IMR-90 (cell line): ENCODE data around the gene SSBP3. TPM values are rescaled to one million over a fixed set of nuclear protein-coding genes. Genes with fewer than 3 reads are reported as not detected.
A peak's percentile ranks its signal among the peaks of the same experiment; 100 is the strongest.

Experiments used
- ATAC-seq: fragments of 200-7000 bp; cut with Tn5 transposase; 2 replicates; pipeline ENCODE4 v1.9.1; 2020; ENCODE audit warnings: low read depth, mild to moderate bottlenecking, moderate library complexity
- BruUV-seq: library from RNA; stranded (reverse); fragments of 400-500 nt; replicated peaks from 2 replicates; lab custom pipeline; 2021; lab: Mats Ljungman, UMichigan
- CTCF ChIA-PET: fragments of 300-600 bp; formaldehyde crosslinking; extraction: SDS; loops from one replicate; lab custom pipeline; 2021; ENCODE audit warnings: antibody characterized with exemption; lab: Yijun Ruan, JAX
- POLR2A ChIA-PET: fragments of 300-600 bp; sonication (Branson Sonifier 250); formaldehyde crosslinking; loops from one replicate; lab custom pipeline; 2022; ENCODE audit warnings: antibody characterized with exemption; ENCODE audit not compliant: unreplicated experiment; lab: Charles Lee
- DNase-seq: peaks from one replicate; pipeline ENCODE4 v3.0.0; 2013
- H2AFZ ChIP-seq: replicated peaks from 2 replicates; pipeline ENCODE3; 2013; ENCODE audit warnings: low read length, mild to moderate bottlenecking; ENCODE audit not compliant: poor library complexity
- H2AK5ac ChIP-seq: 2 replicates; pipeline ENCODE4 v1.6.1; 2013; ENCODE audit warnings: low read depth, low read length, inconsistent platforms
- H2AK9ac ChIP-seq: replicated peaks from 2 replicates; pipeline ENCODE3; 2013; ENCODE audit warnings: mild to moderate bottlenecking, low read depth, low read length, moderate library complexity; ENCODE audit not compliant: poor library complexity
- H2BK120ac ChIP-seq: 2 replicates; pipeline ENCODE4 v1.6.1; 2013; ENCODE audit warnings: low read depth, low read length, inconsistent platforms
- H2BK15ac ChIP-seq: 3 replicates; pipeline ENCODE4 v1.6.1; 2013; ENCODE audit warnings: low read depth, low read length, inconsistent platforms
- H2BK20ac ChIP-seq: 2 replicates; pipeline ENCODE4 v1.6.1; 2013; ENCODE audit warnings: low read depth, mild to moderate bottlenecking, inconsistent platforms, low read length, moderate library complexity
- H2BK5ac ChIP-seq: 2 replicates; pipeline ENCODE4 v1.6.1; 2013; ENCODE audit warnings: mild to moderate bottlenecking, low read depth, low read length, inconsistent platforms; ENCODE audit not compliant: poor library complexity, severe bottlenecking
- H3K14ac ChIP-seq: replicated peaks from 2 replicates; pipeline ENCODE4 v1.6.1; 2013; ENCODE audit warnings: low read depth, low read length, inconsistent platforms
- H3K18ac ChIP-seq: 2 replicates; pipeline ENCODE4 v1.6.1; 2013; ENCODE audit warnings: low read depth, low read length, control low read depth
- H3K23ac ChIP-seq: 2 replicates; pipeline ENCODE4 v1.6.1; 2013; ENCODE audit warnings: low read depth, low read length, inconsistent platforms
- H3K27ac ChIP-seq: 2 replicates; pipeline ENCODE4 v1.5.1; 2013; ENCODE audit warnings: mild to moderate bottlenecking, control low read depth, low read length; ENCODE audit not compliant: insufficient read depth
- H3K27me3 ChIP-seq: 2 replicates; pipeline ENCODE4 v1.6.1; 2013; ENCODE audit warnings: low read length; ENCODE audit not compliant: control insufficient read depth, insufficient read depth
- H3K36me3 ChIP-seq: 2 replicates; pipeline ENCODE4 v1.6.1; 2013; ENCODE audit warnings: low read length, mixed read lengths; ENCODE audit not compliant: control insufficient read depth, insufficient read depth
- H3K4ac ChIP-seq: 2 replicates; pipeline ENCODE4 v1.6.1; 2013; ENCODE audit warnings: low read depth, low read length, inconsistent platforms
- H3K4me1 ChIP-seq: 2 replicates; pipeline ENCODE4 v1.6.1; 2013; ENCODE audit warnings: low read length, mixed read lengths; ENCODE audit not compliant: control insufficient read depth, insufficient read depth
- H3K4me2 ChIP-seq: 2 replicates; pipeline ENCODE4 v1.6.1; 2013; ENCODE audit warnings: low read depth, mild to moderate bottlenecking, control low read depth, low read length, moderate library complexity
- H3K4me3 ChIP-seq: 2 replicates; pipeline ENCODE4 v1.5.1; 2013; ENCODE audit warnings: low read depth, mild to moderate bottlenecking, control low read depth, low read length, moderate library complexity; ENCODE audit not compliant: insufficient read depth
- H3K56ac ChIP-seq: 2 replicates; pipeline ENCODE4 v1.6.1; 2013; ENCODE audit warnings: low read length, inconsistent platforms; ENCODE audit not compliant: insufficient read depth; ENCODE audit errors: extremely low read depth
- H3K79me1 ChIP-seq, 2 experiments: 2 replicates each; pipeline ENCODE4 v1.6.1; 2013; ENCODE audit warnings: low read length in 2 of 2, inconsistent platforms in 1 of 2, low read depth in 1 of 2
- H3K9ac ChIP-seq: 2 replicates; pipeline ENCODE4 v1.6.1; 2013; ENCODE audit warnings: low read depth, low read length, control low read depth
- H3K9me1 ChIP-seq: 2 replicates; pipeline ENCODE4 v1.6.1; 2013; ENCODE audit warnings: low read length, inconsistent platforms; ENCODE audit not compliant: insufficient read depth
- H3K9me3 ChIP-seq: 2 replicates; pipeline ENCODE4 v1.6.1; 2013; ENCODE audit warnings: low read length; ENCODE audit not compliant: control insufficient read depth, insufficient read depth
- H4K20me1 ChIP-seq: 2 replicates; pipeline ENCODE4 v1.6.1; 2013; ENCODE audit warnings: low read length, inconsistent platforms; ENCODE audit not compliant: insufficient read depth
- H4K5ac ChIP-seq: 2 replicates; pipeline ENCODE4 v1.6.1; 2013; ENCODE audit warnings: mild to moderate bottlenecking, low read depth, low read length, control low read depth
- H4K8ac ChIP-seq, 2 experiments: 2 replicates each; pipeline ENCODE4 v1.6.1; 2013; ENCODE audit warnings: low read depth in 2 of 2, low read length in 2 of 2, control low read depth in 1 of 2, inconsistent platforms in 1 of 2
- H4K91ac ChIP-seq: 2 replicates; pipeline ENCODE4 v1.6.1; 2013; ENCODE audit warnings: low read depth, low read length, inconsistent platforms; ENCODE audit not compliant: insufficient read depth
- FOS ChIP-seq: fragments of 150-350 bp; IDR thresholded peaks from 2 replicates; pipeline ENCODE4 v1.6.1; 2016; ENCODE audit warnings: low read depth, low read length
- RCOR1 ChIP-seq: IDR thresholded peaks from 2 replicates; pipeline ENCODE4 v1.6.1; 2012; ENCODE audit warnings: mild to moderate bottlenecking, low read length, improper control_type of control experiment; ENCODE audit not compliant: insufficient replicate concordance
- RFX5 ChIP-seq: IDR thresholded peaks from 2 replicates; pipeline ENCODE4 v1.8.0; 2012; ENCODE audit warnings: low read depth, mild to moderate bottlenecking, low read length, moderate library complexity
- WGBS, 2 experiments: methylation state at CpG; one replicate each; pipeline versions ENCODE4 v1.1.5 to v1.1.7; 2013; ENCODE audit warnings: missing lambda C conversion rate in 2 of 2; ENCODE audit not compliant: insufficient read length in 1 of 2; ENCODE audit errors: extremely low coverage in 2 of 2; 5-methylcytosine and 5-hydroxymethylcytosine counted together
- dilution Hi-C: fragments of 300-500 bp; cut with HindIII; formaldehyde crosslinking; loops from one replicate; pipeline ENCODE4 v1.14.3; 2018; ENCODE audit warnings: low sequenced_read_pairs; ENCODE audit not compliant: unreplicated experiment
- in situ Hi-C: fragments of 300-500 bp; cut with MboI; formaldehyde crosslinking; loops from 3 replicates; pipeline ENCODE4 v1.14.3; 2019; ENCODE audit warnings: low sequenced_read_pairs, inconsistent platforms, mixed read lengths
- intact Hi-C: fragments of 100-400 bp; cut with micrococcal nuclease; formaldehyde crosslinking; loops from 2 replicates; pipeline ENCODE4 v1.10.0; 2022
- polyA plus RNA-seq, 3 experiments: library from polyadenylated mRNA; depleted of rRNA; stranded (reverse); fragments of >200 nt; gene quantifications; 2 replicates each; pipeline ENCODE4 v1.2.3, GENCODE V29; 2012; ENCODE audit warnings: low replicate concordance in 1 of 3
- total RNA-seq: library from RNA; depleted of rRNA; stranded (reverse); fragments of >200 nt; gene quantifications from 2 replicates; pipeline ENCODE4 v1.2.3, GENCODE V29; 2012

SSBP3 gene
- total and polyA plus RNA-seq, 2 of the 4 experiments (the other 2 are of a cell fraction) = 10.9 to 39.6 TPM

GRCh38 chr1:54225986-54226559 lies 180.1 kb downstream of the SSBP3 start:
- Histone ChIP-seq H2BK20ac (no peak overlapping the region), H2BK120ac (no peak overlapping the region), H2BK5ac (no peak overlapping the region), H3K9ac (no peak overlapping the region), H4K91ac (no peak overlapping the region), H3K18ac (no peak overlapping the region), H3K27me3 (no peaks in the 10 kb centered on the region), H3K27ac (no peak overlapping the region), H4K5ac (no peak overlapping the region), H3K4me2 (no peak overlapping the region), H3K4me1 (peaks cover 22% of the 10 kb centered on the region), H4K8ac (no peak overlapping the region), H2AK5ac (no peak overlapping the region), H3K56ac (no peak overlapping the region), H3K79me1 (peaks cover 0 to 5% of the 10 kb centered on the region in 2 experiments; a peak in 1 of 4 replicates), H3K14ac (no peak overlapping the region), H3K4me3 (no peak overlapping the region), H2AK9ac (no peak overlapping the region), H3K23ac (no peak overlapping the region), H3K36me3 (peaks cover 22% of the 10 kb centered on the region), H2AFZ (no peak overlapping the region), H2BK15ac (no peak overlapping the region), H3K9me3 (no peaks in the 10 kb centered on the region), H3K4ac (no peak overlapping the region), H3K9me1 (peaks cover 20% of the 10 kb centered on the region; the same call in 1 of the 2 replicates), H4K20me1 (peaks cover 3% of the 10 kb centered on the region; the same call in 1 of the 2 replicates)
- WGBS, 2 experiments = 93% methylated on average over 6 of the region's 20 CpGs; no CpG with 5 or more reads in 1 of the 2 experiments
- in situ Hi-C loops = no loop called here
- ChIA-PET CTCF (no interaction called here), POLR2A (no interaction called here)
- DNase-seq (no peak), ATAC-seq (no peak)
- TF ChIP-seq RCOR1 (no peak), RFX5 (no peak), FOS (no peak)
- dilution Hi-C loops = no loop called here
- BruUV-seq = TSS peak; percentile 90
- intact Hi-C loops = loop anchor here (10.0 kb wide), 1 partner anchor 179 kb away; the partner anchor contains the start of gene SSBP3
